Measurements from ENCODE around the gene MTHFD2. TPM values are rescaled to one million over a fixed set of nuclear protein-coding genes. Genes with fewer than 3 reads are reported as not detected.

Gene MTHFD2
- total and polyA plus RNA-seq, 10 donors: 17.8 to 71.1 (median 39.8) TPM

DNA sequence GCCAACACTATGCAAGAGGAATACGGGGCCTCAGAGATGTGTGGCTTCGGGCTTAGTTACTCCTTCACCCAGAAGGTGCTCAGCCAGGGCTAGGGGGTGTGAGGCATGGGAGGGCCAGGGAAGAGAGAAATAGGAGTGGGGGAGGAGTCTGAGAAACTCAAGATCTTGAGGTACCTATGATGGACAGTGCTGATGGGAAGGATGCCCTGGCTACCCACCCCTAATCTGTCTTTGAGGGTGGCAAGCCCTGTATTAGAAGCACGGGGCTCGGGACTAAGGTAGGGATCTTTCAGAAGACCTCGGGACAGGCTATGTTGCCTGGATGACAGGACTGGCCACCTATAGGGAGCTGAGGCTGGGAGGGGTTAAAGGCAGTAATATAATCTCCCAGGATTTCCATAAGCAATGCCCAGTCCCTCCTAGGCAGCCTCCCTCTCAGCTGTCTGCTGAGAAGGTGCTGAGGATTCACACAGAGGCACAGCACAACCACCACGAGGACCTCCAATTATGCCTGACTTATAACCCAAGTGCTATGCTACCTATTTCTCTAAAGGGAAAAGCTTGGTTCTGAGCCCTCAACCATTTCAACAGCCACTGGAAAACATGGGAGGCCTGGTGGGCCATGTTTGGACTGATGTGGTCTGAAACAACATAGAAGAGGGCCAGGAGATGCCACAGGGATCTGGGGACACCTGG, 23.3 kb downstream of the MTHFD2 start:
- intact Hi-C loops (cut with DNase I; ENCODE audit: low total_unique reads): no loop called here
- 94 to 98% (median 97%) methylated on average over 6 of the region's 6 CpGs for WGBS, 5 donors
- Histone ChIP-seq H3K27ac (no peak overlapping the region), H3K4me1 (no peaks in the 10 kb centered on the region), H3K4me3 (no peak overlapping the region), H3K27me3 (replicated peaks in 1 of 7) (no peaks in the 10 kb centered on the region), H3K36me3 (peaks cover 0 to 52% (median 0%) of the 10 kb centered on the region in 6 donors), H3K9me3 (no peaks in the 10 kb centered on the region)
- no peak for DNase-seq
- TF ChIP-seq CTCF (IDR thresholded peaks at IDR 0.05 in 8 of 11, conservative IDR thresholded peaks at IDR 0.05 in 3 of 11): no peak
- TF ChIP-seq POLR2A (IDR thresholded peaks at IDR 0.05): no peak
- TF ChIP-seq POLR2AphosphoS5 (IDR thresholded peaks at IDR 0.05): no peak

GRCh38 chr2:74222300-74222650, 23.9 kb downstream of the MTHFD2 start:
- intact Hi-C loops (cut with DNase I; ENCODE audit: low total_unique reads): no loop called here
- no peaks in the 10 kb centered on the region for H3K9me3 ChIP-seq
- WGBS, 5 donors: 90 to 96% (median 93%) methylated on average over 6 of the region's 6 CpGs
- DNase-seq: no peak
- H3K27ac ChIP-seq: no peak overlapping the region
- H3K27me3 ChIP-seq (replicated peaks in 1 of 7): no peaks in the 10 kb centered on the region
- H3K4me1 ChIP-seq: no peaks in the 10 kb centered on the region
- H3K4me3 ChIP-seq: no peak overlapping the region
- peaks cover 0 to 50% (median 0%) of the 10 kb centered on the region in 6 donors for H3K36me3 ChIP-seq
- TF ChIP-seq CTCF (IDR thresholded peaks at IDR 0.05 in 8 of 11, conservative IDR thresholded peaks at IDR 0.05 in 3 of 11) (no peak), POLR2AphosphoS5 (IDR thresholded peaks at IDR 0.05) (no peak), POLR2A (IDR thresholded peaks at IDR 0.05) (no peak)

GRCh38 chr2:74223941-74224770, 25.7 kb downstream of the MTHFD2 start:
- DNase-seq: no peak
- 91 to 96% (median 94%) methylated on average over 8 of the region's 8 CpGs for WGBS, 5 donors

More at GRCh38 chr2:74223941-74224770, 25.7 kb downstream of the MTHFD2 start:
- TF ChIP-seq CTCF (IDR thresholded peaks at IDR 0.05 in 8 of 11, conservative IDR thresholded peaks at IDR 0.05 in 3 of 11): no peak
- no peak for TF ChIP-seq POLR2AphosphoS5 (IDR thresholded peaks at IDR 0.05)
- no peak for TF ChIP-seq POLR2A (IDR thresholded peaks at IDR 0.05)
- Histone ChIP-seq H3K4me3 (no peak overlapping the region), H3K27ac (no peak overlapping the region), H3K9me3 (no peaks in the 10 kb centered on the region), H3K4me1 (no peaks in the 10 kb centered on the region), H3K36me3 (peaks cover 0 to 34% (median 0%) of the 10 kb centered on the region in 6 donors), H3K27me3 (replicated peaks in 1 of 7) (no peaks in the 10 kb centered on the region)
- intact Hi-C loops (cut with DNase I; ENCODE audit: low total_unique reads): no loop called here
